Activated T-helper 17 cell treated with anti-CD3 and anti-CD28 coated beads, Interleukin-2, amount 50 U/mL, for 72 hours (primary cell): ENCODE data around the gene HTR3B. TPM values are rescaled to one million over a fixed set of nuclear protein-coding genes. Genes with fewer than 3 reads are reported as not detected.

ENCODE experiments used
- ATAC-seq: fragments of 150-1000 bp; cut with Tn5 transposase; replicated peaks from 2 replicates; pipeline ENCODE4 v1.10.0; 2021; ENCODE audit warnings: mild to moderate bottlenecking, moderate library complexity
- H3K27ac Mint-ChIP-seq: one replicate; pipeline ENCODE4 v1.8.0; 2022; ENCODE audit warnings: mixed read lengths
- H3K27me3 Mint-ChIP-seq: one replicate; pipeline ENCODE4 v1.8.0; 2022; ENCODE audit warnings: mixed read lengths
- H3K36me3 Mint-ChIP-seq: one replicate; pipeline ENCODE4 v1.8.0; 2022; ENCODE audit warnings: low read depth, mild to moderate bottlenecking, mixed read lengths
- H3K4me1 Mint-ChIP-seq: one replicate; pipeline ENCODE4 v1.8.0; 2022; ENCODE audit warnings: mixed read lengths
- H3K4me3 Mint-ChIP-seq: one replicate; pipeline ENCODE4 v1.8.0; 2022; ENCODE audit warnings: mild to moderate bottlenecking, mixed read lengths
- H3K9me3 Mint-ChIP-seq: one replicate; pipeline ENCODE4 v1.8.0; 2022; ENCODE audit warnings: mixed read lengths
- total RNA-seq, 2 donors: library from RNA; stranded (reverse); gene quantifications; one replicate each; pipeline ENCODE4 v1.2.3, GENCODE V29; 2022

The HTR3B gene
- total RNA-seq, 2 donors from 2014 or later = not detected

DNA sequence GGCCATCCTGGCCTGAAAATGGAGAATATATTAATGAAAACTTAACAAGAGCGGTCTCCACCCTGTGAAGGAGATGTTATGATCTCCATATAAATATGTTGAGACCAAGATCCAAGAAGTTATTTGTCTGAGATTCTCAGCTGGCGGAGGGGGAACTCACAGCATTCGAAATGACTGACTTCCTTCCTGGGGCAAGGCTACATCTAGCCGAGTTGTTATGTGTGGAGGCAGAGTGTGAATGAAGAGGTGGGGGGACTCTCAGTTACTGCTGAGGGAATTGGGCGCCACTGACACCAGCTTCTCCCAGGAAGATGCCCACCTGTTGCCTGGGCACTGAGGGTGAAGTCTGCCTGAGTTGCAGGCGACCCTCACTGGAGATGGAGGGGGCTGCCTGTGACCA, 76.2 kb downstream of the HTR3B start:
- no peak overlapping the region for H3K4me3 Mint-ChIP-seq
- H3K27me3 Mint-ChIP-seq = peaks cover 38% of the 10 kb centered on the region
- H3K9me3 Mint-ChIP-seq = no peaks in the 10 kb centered on the region
- ATAC-seq = no peak
- no peak overlapping the region for H3K27ac Mint-ChIP-seq
- H3K36me3 Mint-ChIP-seq = no peaks in the 10 kb centered on the region
- no peaks in the 10 kb centered on the region for H3K4me1 Mint-ChIP-seq

DNA sequence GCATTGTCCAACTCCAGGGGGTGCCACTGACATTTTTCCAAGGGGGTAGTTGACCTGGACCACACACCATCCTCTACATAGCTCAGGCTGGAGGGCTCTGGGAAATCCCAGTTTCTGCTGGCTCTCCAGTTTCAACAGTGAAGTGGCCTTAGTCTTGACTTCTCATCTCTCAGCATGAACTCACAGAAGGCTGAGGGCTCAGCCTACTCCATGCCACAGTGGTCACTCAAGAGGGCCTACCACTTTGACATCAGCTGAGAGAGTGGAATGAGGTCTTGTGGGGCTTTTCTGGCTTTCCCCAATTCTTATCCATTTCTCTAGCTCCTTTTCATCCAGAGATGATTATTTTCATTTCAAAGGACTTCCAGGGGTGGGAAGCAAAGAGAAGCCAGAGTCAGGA, 77.7 kb downstream of the HTR3B start:
- ATAC-seq = no peak
- no peak overlapping the region for H3K27ac Mint-ChIP-seq
- H3K27me3 Mint-ChIP-seq = peaks cover 40% of the 10 kb centered on the region
- H3K4me3 Mint-ChIP-seq = no peak overlapping the region
- H3K4me1 Mint-ChIP-seq = no peaks in the 10 kb centered on the region
- no peaks in the 10 kb centered on the region for H3K36me3 Mint-ChIP-seq
- no peaks in the 10 kb centered on the region for H3K9me3 Mint-ChIP-seq

DNA sequence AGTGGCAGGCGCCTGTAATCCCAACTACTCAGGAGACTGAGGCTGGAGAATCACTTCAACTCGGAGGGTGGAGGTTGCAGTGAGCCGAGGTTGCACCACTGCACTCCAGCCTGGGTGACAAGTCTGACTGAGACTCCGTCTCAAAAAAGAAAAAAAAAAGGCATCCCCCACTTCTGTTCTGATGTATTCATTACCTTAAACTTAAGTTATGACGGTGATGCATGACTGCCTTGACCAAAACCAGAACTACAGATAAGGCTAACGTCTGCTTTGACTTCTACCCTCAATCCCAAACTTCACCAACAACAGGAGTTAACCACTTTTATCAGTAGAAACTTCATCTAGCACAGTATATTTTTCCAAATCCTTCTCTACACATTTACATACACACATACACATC, 80.2 kb downstream of the HTR3B start:
- Mint-ChIP-seq H3K27me3 (peaks cover 37% of the 10 kb centered on the region), H3K36me3 (no peaks in the 10 kb centered on the region), H3K4me1 (no peaks in the 10 kb centered on the region), H3K4me3 (no peak overlapping the region), H3K9me3 (no peaks in the 10 kb centered on the region), H3K27ac (no peak overlapping the region)
- ATAC-seq = no peak

DNA sequence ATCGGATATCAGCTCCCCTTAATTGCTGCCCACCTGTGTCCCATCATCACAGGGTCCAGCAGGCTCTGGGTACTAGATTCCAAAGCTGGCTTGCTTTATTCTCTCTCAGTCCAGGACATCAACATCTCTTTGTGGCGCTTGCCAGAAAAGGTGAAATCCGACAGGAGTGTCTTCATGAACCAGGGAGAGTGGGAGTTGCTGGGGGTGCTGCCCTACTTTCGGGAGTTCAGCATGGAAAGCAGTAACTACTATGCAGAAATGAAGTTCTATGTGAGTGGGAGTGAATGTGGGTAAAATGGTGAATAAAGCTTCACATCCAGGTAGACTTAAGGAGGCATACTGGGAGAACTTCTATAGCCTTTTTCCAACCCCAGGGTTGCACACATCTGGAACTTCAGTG, 81.3 kb downstream of the HTR3B start:
- no peak overlapping the region for H3K27ac Mint-ChIP-seq
- ATAC-seq = no peak
- H3K4me1 Mint-ChIP-seq = no peaks in the 10 kb centered on the region
- H3K27me3 Mint-ChIP-seq = peaks cover 36% of the 10 kb centered on the region
- no peak overlapping the region for H3K4me3 Mint-ChIP-seq
- no peaks in the 10 kb centered on the region for H3K36me3 Mint-ChIP-seq
- H3K9me3 Mint-ChIP-seq = no peaks in the 10 kb centered on the region

DNA sequence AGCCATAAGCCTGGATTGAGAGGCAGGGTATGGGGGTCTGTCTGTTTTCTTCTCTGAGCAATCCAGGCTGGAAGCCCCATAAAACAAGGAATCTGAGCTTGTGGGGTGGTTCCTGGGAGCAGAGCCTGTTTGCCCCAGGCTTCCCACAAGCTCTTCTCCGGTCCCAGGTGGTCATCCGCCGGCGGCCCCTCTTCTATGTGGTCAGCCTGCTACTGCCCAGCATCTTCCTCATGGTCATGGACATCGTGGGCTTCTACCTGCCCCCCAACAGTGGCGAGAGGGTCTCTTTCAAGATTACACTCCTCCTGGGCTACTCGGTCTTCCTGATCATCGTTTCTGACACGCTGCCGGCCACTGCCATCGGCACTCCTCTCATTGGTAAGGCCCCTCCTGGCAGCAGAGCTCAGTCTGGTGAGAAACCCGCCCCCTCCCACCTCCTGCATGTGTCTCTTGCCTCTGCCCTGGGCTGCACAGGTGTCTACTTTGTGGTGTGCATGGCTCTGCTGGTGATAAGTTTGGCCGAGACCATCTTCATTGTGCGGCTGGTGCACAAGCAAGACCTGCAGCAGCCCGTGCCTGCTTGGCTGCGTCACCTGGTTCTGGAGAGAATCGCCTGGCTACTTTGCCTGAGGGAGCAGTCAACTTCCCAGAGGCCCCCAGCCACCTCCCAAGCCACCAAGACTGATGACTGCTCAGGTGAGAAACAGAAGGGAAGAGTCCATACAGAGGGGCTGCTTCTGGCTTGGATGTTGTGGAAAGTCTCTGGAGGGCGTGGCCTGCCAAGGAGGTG, 82.0 kb downstream of the HTR3B start:
- no peaks in the 10 kb centered on the region for H3K36me3 Mint-ChIP-seq
- peaks cover 40% of the 10 kb centered on the region for H3K27me3 Mint-ChIP-seq
- H3K9me3 Mint-ChIP-seq = no peaks in the 10 kb centered on the region
- H3K4me1 Mint-ChIP-seq = no peaks in the 10 kb centered on the region
- ATAC-seq = no peak
- no peak overlapping the region for H3K4me3 Mint-ChIP-seq
- no peak overlapping the region for H3K27ac Mint-ChIP-seq

DNA sequence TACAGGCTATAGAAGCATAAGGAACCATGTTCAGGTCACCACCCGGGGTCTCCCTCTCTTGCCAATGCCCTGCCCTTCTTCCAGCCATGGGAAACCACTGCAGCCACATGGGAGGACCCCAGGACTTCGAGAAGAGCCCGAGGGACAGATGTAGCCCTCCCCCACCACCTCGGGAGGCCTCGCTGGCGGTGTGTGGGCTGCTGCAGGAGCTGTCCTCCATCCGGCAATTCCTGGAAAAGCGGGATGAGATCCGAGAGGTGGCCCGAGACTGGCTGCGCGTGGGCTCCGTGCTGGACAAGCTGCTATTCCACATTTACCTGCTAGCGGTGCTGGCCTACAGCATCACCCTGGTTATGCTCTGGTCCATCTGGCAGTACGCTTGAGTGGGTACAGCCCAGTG, 84.8 kb downstream of the HTR3B start:
- no peaks in the 10 kb centered on the region for H3K4me1 Mint-ChIP-seq
- H3K36me3 Mint-ChIP-seq = no peaks in the 10 kb centered on the region
- H3K27ac Mint-ChIP-seq = no peak overlapping the region
- ATAC-seq = no peak
- H3K27me3 Mint-ChIP-seq = peaks cover 37% of the 10 kb centered on the region
- H3K4me3 Mint-ChIP-seq = no peak overlapping the region
- H3K9me3 Mint-ChIP-seq = no peaks in the 10 kb centered on the region

DNA sequence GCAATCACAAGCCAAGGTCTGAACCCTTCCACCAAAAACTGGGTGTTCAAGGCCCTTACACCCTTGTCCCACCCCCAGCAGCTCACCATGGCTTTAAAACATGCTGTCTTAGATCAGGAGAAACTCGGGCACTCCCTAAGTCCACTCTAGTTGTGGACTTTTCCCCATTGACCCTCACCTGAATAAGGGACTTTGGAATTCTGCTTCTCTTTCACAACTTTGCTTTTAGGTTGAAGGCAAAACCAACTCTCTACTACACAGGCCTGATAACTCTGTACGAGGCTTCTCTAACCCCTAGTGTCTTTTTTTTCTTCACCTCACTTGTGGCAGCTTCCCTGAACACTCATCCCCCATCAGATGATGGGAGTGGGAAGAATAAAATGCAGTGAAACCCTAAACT, 85.3 kb downstream of the HTR3B start:
- no peak overlapping the region for H3K4me3 Mint-ChIP-seq
- no peaks in the 10 kb centered on the region for H3K9me3 Mint-ChIP-seq
- H3K27ac Mint-ChIP-seq = no peak overlapping the region
- H3K4me1 Mint-ChIP-seq = no peaks in the 10 kb centered on the region
- peaks cover 35% of the 10 kb centered on the region for H3K27me3 Mint-ChIP-seq
- ATAC-seq = no peak
- H3K36me3 Mint-ChIP-seq = no peaks in the 10 kb centered on the region

DNA sequence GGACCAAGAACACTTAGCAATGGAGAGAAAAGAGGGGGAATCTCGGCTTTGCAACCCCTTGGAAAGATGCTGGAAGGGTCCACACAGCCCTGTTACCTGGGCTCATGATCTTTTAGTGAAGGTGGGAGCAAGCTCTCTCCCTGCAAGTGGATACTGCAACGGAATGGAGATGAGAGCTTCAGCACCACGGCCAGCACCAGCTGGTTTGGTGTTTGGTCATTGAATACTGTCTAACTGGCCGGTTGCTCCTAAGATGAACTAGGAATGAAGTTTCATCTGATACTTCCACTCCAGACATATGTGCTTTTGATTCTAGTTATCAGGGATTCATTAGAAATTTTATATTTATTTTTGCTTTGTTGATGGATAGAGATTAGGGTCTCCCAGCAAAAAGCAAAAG, 86.6 kb downstream of the HTR3B start:
- Mint-ChIP-seq H3K4me1 (no peaks in the 10 kb centered on the region), H3K4me3 (no peak overlapping the region), H3K9me3 (no peaks in the 10 kb centered on the region), H3K27me3 (peaks cover 30% of the 10 kb centered on the region), H3K36me3 (no peaks in the 10 kb centered on the region), H3K27ac (no peak overlapping the region)
- ATAC-seq = no peak

DNA sequence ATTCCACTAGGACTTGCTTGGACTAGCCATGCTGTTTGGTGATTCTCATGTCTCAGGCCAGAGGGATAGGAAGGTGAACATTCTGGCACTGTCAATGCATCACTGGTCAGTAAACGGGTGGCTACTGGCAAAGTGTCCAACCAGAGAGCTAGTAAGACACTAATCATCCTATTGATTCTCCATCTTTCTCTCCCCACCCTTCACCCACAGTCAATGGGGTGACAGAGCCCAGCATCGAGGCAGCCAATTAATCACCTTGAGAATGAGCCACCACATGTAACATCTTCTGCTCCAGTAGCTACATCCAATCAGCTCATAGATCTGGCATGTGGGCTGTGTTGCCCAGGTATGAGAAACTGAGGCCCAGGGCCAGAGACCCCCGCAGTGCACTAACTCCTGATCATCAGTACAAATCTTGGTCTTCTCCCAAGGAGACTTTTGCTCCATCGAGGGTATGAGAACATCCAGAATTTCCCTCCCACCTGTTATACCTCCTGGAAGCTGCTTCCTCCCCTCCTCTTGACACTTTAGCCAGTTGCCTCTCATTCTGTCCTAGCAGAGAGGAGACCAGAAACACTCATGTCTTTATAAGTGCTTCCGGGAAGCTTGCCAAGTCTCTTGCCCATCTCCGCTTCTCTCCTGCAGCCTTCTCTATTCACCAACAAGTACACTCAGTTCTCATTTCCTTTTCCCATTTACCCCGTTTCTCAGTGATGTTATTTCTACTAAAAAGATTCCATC, 87.3 kb downstream of the HTR3B start:
- H3K27ac Mint-ChIP-seq = no peak overlapping the region
- no peaks in the 10 kb centered on the region for H3K4me1 Mint-ChIP-seq
- H3K9me3 Mint-ChIP-seq = no peaks in the 10 kb centered on the region

DNA sequence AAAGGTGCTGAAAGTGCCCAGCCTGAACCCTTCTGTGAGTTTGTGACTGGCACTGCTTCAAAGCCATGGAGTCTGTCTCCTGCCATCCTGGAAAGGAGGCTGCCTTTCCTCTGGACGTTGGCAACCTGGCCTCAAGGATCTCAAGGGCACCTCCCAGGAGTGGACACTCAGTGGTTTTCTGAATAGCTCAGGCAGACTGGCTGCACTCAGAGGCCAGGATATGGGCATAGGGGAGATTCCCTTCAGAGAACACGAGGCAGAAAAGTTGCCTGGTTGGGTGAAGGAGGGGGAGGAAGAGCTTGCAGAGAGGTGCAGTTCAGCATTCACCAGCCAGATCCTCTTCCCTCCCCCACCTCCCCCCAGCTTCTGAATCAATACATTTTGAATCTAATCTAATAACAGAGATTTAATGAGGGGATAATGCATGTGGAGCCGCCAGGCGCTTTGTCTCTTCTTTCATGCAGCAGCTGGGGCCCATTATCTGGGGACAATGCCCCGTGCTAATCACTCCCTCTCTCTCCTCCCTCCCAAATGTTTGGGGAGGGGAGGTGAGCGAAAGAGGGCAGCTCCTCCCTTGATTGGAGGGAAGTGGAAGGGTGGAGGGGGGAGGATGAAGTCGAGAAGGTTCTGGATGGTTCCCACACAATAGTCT, 88.0 kb downstream of the HTR3B start:
- H3K9me3 Mint-ChIP-seq = no peaks in the 10 kb centered on the region
- no peak overlapping the region for H3K4me3 Mint-ChIP-seq
- H3K27ac Mint-ChIP-seq = no peak overlapping the region
- H3K36me3 Mint-ChIP-seq = no peaks in the 10 kb centered on the region
- no peak for ATAC-seq
- no peaks in the 10 kb centered on the region for H3K4me1 Mint-ChIP-seq
- peaks cover 24% of the 10 kb centered on the region for H3K27me3 Mint-ChIP-seq

More for the DNA sequence above, 87.3 kb downstream of the HTR3B start:
- Mint-ChIP-seq H3K36me3 (no peaks in the 10 kb centered on the region), H3K27me3 (peaks cover 25% of the 10 kb centered on the region), H3K4me3 (no peak overlapping the region)
- ATAC-seq = no peak

DNA sequence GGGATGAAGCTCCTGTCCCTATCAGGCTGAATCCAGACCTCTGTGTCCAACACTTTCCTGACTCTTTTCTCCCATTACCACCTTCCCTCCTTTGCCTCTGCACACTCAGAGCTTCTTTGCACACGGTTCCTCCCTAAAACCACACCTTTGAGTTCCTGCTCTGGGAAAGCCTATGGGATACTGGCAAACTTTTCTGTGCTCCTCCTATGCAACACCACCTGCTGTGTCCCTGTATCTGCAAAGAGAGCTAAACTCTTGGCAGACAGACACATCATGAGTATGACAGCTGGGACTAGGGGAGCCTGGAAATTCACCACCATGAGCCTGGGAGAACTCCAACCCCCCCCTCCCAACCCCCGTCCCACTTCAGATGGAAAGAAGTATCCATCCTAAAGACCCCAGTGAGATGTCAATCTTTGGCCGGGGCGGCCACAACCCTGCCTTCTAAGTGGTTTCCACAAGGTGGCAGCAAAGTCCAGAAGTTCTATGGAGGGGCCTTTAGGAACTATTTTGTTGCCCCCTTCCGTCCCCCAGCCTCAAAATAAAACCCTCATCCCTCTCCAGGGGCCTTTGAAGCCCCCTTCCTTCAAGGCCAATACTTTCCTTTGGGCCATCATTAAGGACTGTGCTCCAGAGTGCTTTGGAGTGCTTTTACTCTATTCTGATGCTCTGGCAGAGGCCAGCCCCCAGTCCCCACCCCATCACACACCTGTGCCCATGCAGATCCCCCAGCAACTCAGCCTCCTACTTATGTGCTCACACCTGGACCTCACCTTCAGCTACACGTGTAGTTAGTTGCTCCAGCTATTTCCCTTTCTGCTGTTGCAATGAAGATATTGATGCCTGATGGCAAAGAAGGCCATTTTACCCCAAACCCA, 89.7 kb downstream of the HTR3B start:
- no peaks in the 10 kb centered on the region for H3K4me1 Mint-ChIP-seq
- no peak overlapping the region for H3K4me3 Mint-ChIP-seq
- H3K36me3 Mint-ChIP-seq = no peaks in the 10 kb centered on the region
- no peaks in the 10 kb centered on the region for H3K9me3 Mint-ChIP-seq
- ATAC-seq = no peak
- H3K27ac Mint-ChIP-seq = no peak overlapping the region
- H3K27me3 Mint-ChIP-seq = peaks cover 24% of the 10 kb centered on the region
